Psoas muscle (tissue), 8 donors: ENCODE measurements around the gene GDPD3. TPM values are rescaled to one million over a fixed set of nuclear protein-coding genes. Genes with fewer than 3 reads are reported as not detected.

Source experiments
- ATAC-seq, 4 donors: fragments of 200-7000 bp; cut with Tn5 transposase; one replicate each; pipeline ENCODE4 v1.9.1; 2020; ENCODE audit warnings: moderate library complexity in 3 of 4, mild to moderate bottlenecking in 2 of 4
- DNase-seq, 2 donors: peaks; one replicate each; pipeline ENCODE4 v3.0.0-alpha.2; 2020
- H3K27ac ChIP-seq: fragments of 200-600 bp; one replicate; pipeline ENCODE4 v1.8.0; 2022
- H3K27me3 ChIP-seq, 3 donors: fragments of 200-600 bp in 1 of 3; one replicate each; pipeline versions ENCODE4 v1.6.1 to v1.8.0; 2013 to 2022; ENCODE audit warnings: low read length in 2 of 3, mild to moderate bottlenecking in 2 of 3, moderate library complexity in 1 of 3; ENCODE audit not compliant: insufficient read depth in 3 of 3
- H3K36me3 ChIP-seq, 2 donors: fragments of 200-600 bp in 1 of 2; one replicate each; pipeline versions ENCODE4 v1.6.1 to v1.8.0; 2013 to 2022; ENCODE audit warnings: low read depth in 1 of 2, mild to moderate bottlenecking in 1 of 2, moderate library complexity in 1 of 2; ENCODE audit not compliant: insufficient read depth in 1 of 2
- H3K4me1 ChIP-seq: fragments of 200-600 bp; one replicate; pipeline ENCODE4 v1.8.0; 2022
- H3K4me3 ChIP-seq: fragments of 200-600 bp; one replicate; pipeline ENCODE4 v1.8.0; 2022; ENCODE audit warnings: mild to moderate bottlenecking
- H3K9me3 ChIP-seq: fragments of 200-600 bp; one replicate; pipeline ENCODE4 v1.8.0; 2022
- CTCF ChIP-seq: fragments of 200-600 bp; IDR thresholded peaks from one replicate; pipeline ENCODE4 v1.8.0; 2022; ENCODE audit warnings: antibody characterized with exemption
- whole genome bisulfite sequencing, 3 donors: extraction: QIAGEN DNeasy Blood & Tissue Kit; methylation state at CpG; one replicate each; pipeline versions ENCODE4 v1.1.6 to v1.1.7; 2013; 5-methylcytosine and 5-hydroxymethylcytosine counted together
- intact Hi-C, 2 donors: fragments of 100-400 bp; cut with DNase I; formaldehyde crosslinking; loops; one replicate each; pipeline versions ENCODE4 v1.11.0 to v1.14.2; 2022
- polyA plus RNA-seq, 3 donors: library from polyadenylated mRNA; stranded (reverse); fragments of 200-250 nt; gene quantifications; one replicate each; pipeline ENCODE4 v1.2.3, GENCODE V29; 2013
- total RNA-seq, 4 donors: library from RNA; stranded (reverse); fragmentation: NEBNext Ultra II Directional in 2 of 4; extraction: Animal tissue kit (Norgen Biotek cat#: 25700) in 2 of 4; gene quantifications; one replicate each; pipeline versions ENCODE4 v1.2.1 to v1.2.4, GENCODE V29; 2021 to 2023
- donor health status: healthy with polysubstance abuse.
- donor health status: DM: no; HTN: no; CAD: no; lungs with moderate emphysema.
- donor health status: Bipolar disorder and iron deficiency.
- donor health status: healthy.
- donor health status: DM: yes; HTN: yes; CAD: no.
- donor health status: DM: no; HTN: no; CAD: no.
- donor health status: DM: no; HTN: no; CAD: no.
- donor health status: DM: yes; HTN: yes; CAD: no.

The GDPD3 gene
- total and polyA plus RNA-seq, 7 donors: 0.48 to 3.1 (median 0.89) TPM

DNA sequence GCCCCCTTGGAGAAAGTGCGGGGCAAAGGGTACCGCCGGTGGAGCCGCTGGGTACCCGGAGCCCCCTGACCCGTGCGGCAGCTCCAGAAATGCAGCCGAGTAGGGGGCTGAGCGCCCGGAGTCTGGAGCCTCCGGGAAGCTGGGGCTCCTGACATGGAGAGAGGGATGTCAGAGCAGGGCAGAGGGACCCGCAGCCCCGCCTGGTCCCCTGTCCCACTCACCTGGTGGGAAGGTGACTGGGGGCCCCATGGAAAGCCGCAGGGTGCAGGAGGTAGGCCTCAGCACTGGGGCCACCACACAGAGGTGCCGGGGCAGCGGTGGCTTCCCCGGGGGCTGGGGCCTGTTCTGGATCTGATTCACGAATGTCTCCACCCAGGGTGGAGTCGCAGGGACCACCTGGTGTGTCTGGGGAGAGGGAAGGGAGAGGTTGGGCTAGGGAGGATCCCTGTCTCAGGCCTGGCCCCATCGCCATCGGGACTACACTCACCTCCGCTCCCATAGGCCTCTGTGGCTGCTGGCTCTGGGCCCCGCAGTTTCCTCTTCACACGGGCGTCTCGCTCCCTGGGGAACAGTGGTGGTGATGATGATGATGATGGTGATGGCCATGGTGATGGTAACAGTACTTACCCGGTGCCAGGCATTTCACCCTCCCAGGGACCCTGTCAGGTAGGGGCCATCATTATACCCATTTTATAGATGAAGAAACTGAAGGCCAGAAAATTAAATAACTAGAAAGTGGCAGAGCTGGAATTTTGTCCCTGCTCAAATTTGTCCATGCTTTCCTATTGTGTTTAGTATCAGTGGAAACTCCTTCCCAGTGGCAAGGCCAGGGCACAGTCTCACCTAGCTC lies 26.8 kb downstream of the GDPD3 start:
- Histone ChIP-seq H3K27me3 (no peaks in the 10 kb centered on the region), H3K9me3 (no peaks in the 10 kb centered on the region), H3K36me3 (peaks cover 0 to 48% of the 10 kb centered on the region in 2 donors), H3K27ac (no peak overlapping the region), H3K4me1 (peaks cover 6% of the 10 kb centered on the region), H3K4me3 (no peak overlapping the region)
- WGBS, 3 donors: 72 to 74% (median 74%) methylated on average over 24 to 27 of the region's 27 CpGs
- intact Hi-C loops: no loop called here
- no peak for TF ChIP-seq CTCF
- DNase-seq (no peak), ATAC-seq (peak in 1 of 4 donors; percentile 9)

DNA sequence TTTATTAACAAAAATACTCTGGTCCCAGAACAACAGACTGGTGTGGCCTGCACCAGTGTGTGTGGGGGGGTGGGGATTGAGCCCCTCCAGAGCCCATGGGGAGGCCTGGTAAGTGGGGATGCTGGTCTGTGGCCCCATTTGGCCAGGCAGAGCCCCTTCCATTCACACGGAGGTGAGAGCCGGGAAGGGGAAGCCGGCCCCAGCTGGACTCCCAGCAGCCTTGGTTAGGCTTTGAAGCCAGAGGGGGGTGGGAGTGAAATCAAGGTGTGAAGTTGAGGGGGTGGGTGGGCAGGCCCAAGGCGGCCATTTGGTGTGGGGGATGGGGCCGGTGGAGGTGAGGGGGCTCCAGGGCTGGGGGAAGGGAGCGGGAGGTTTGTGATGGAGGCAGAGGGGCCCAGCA lies 27.5 kb downstream of the GDPD3 start:
- intact Hi-C loops: no loop called here
- Histone ChIP-seq H3K27ac (no peak overlapping the region), H3K27me3 (no peaks in the 10 kb centered on the region), H3K4me3 (no peak overlapping the region), H3K4me1 (peaks cover under 1% of the 10 kb centered on the region), H3K9me3 (no peaks in the 10 kb centered on the region), H3K36me3 (peaks cover 0 to 55% of the 10 kb centered on the region in 2 donors)
- WGBS, 3 donors: 68 to 74% (median 71%) methylated on average over 6 of the region's 6 CpGs
- ATAC-seq (no peak), DNase-seq (no peak)
- no peak for TF ChIP-seq CTCF

- Histone ChIP-seq H3K27me3 (no peaks in the 10 kb centered on the region), H3K4me3 (no peak overlapping the region), H3K27ac (peak overlapping the region; percentile 46), H3K9me3 (no peaks in the 10 kb centered on the region), H3K4me1 (no peaks in the 10 kb centered on the region), H3K36me3 (peaks cover 0 to 60% of the 10 kb centered on the region in 2 donors)
- ATAC-seq (peak in 2 of 4 donors; percentile 42), DNase-seq (peak in 1 of 2 donors; percentile 52)
- WGBS, 3 donors: 40 to 54% (median 44%) methylated on average over 3 of the region's 3 CpGs
- intact Hi-C loops: no loop called here
- no peak for TF ChIP-seq CTCF
Observed at GRCh38 chr16:30085247-30085646, 28.1 kb downstream of the GDPD3 start.

GRCh38 chr16:30084816-30085159 lies 28.5 kb downstream of the GDPD3 start:
- Histone ChIP-seq H3K4me3 (no peak overlapping the region), H3K27ac (peak overlapping the region; percentile 46), H3K9me3 (no peaks in the 10 kb centered on the region), H3K36me3 (peaks cover 0 to 65% of the 10 kb centered on the region in 2 donors), H3K4me1 (no peaks in the 10 kb centered on the region), H3K27me3 (no peaks in the 10 kb centered on the region)
- peak; percentile 68 to 90 for DNase-seq
- intact Hi-C loops: no loop called here
- TF ChIP-seq CTCF: no peak
- WGBS, 3 donors: 49 to 58% (median 52%) methylated on average over 17 of the region's 17 CpGs
- ATAC-seq: peak; percentile 10 to 52 (median 38)
